GM12878 (cell line): ENCODE data around the gene TOLLIP. TPM values are rescaled to one million over a fixed set of nuclear protein-coding genes. Genes with fewer than 3 reads are reported as not detected.

Experiments used
- ATAC-seq: fragments of 200-7000 bp; cut with Tn5 transposase; 3 replicates; pipeline ENCODE4 v1.9.1; 2020; ENCODE audit warnings: mild to moderate bottlenecking, moderate library complexity
- BruUV-seq: library from RNA; stranded (reverse); fragments of 400-500 nt; replicated peaks from 2 replicates; lab custom pipeline; 2021; lab: Mats Ljungman, UMichigan
- CTCF ChIA-PET: fragments of 300-600 bp; sonication (Branson Sonifier 250); formaldehyde crosslinking; extraction: SDS; loops from one replicate; lab custom pipeline; 2021; ENCODE audit warnings: inconsistent platforms; lab: Yijun Ruan, JAX
- POLR2A ChIA-PET: fragments of 350-600 bp; formaldehyde crosslinking; extraction: SDS; loops from one replicate; lab custom pipeline; 2021; ENCODE audit warnings: inconsistent platforms; lab: Charles Lee
- RAD21 ChIA-PET: fragments of 300-600 bp; sonication (Branson Sonifier 250); formaldehyde crosslinking; loops from one replicate; lab custom pipeline; 2023; ENCODE audit warnings: antibody characterized with exemption; ENCODE audit not compliant: unreplicated experiment; lab: Charles Lee
- SMC1A ChIA-PET: fragments of 300-600 bp; sonication (Branson Sonifier 250); formaldehyde crosslinking; loops from one replicate; lab custom pipeline; 2023; ENCODE audit not compliant: unreplicated experiment, uncharacterized antibody; lab: Charles Lee
- DNase-seq: peaks from one replicate; pipeline ENCODE4 v3.0.0-alpha.2; 2011; ENCODE audit warnings: low read depth, low spot score
- FAIRE-seq: peaks from 3 replicates; lab custom pipeline; 2011; peaks lifted over from hg19 to GRCh38; lab: Jason Lieb, UNC
- H2AFZ ChIP-seq: 2 replicates; pipeline ENCODE4 v1.6.0; 2011; ENCODE audit warnings: low read depth, low read length, control low read depth; ENCODE audit not compliant: control insufficient read depth
- H3K27ac ChIP-seq: 2 replicates; pipeline ENCODE4 v1.5.1; 2011; ENCODE audit warnings: control low read depth; ENCODE audit not compliant: control insufficient read depth, insufficient read depth
- H3K27me3 ChIP-seq, 2 experiments: replicated peaks in 1 of 2; 2 replicates each; pipeline versions ENCODE4 v1.6.0 to v1.6.1; 2011; ENCODE audit warnings: low read length in 1 of 2; ENCODE audit not compliant: control insufficient read depth in 2 of 2, insufficient read depth in 2 of 2
- H3K36me3 ChIP-seq, 2 experiments: 2 replicates each; pipeline ENCODE4 v1.5.1; 2011; ENCODE audit warnings: low read length in 1 of 2; ENCODE audit not compliant: control insufficient read depth in 2 of 2, insufficient read depth in 2 of 2
- H3K4me1 ChIP-seq: 2 replicates; pipeline ENCODE4 v1.6.1; 2011; ENCODE audit warnings: mild to moderate bottlenecking, low read length, moderate library complexity, mixed read lengths; ENCODE audit not compliant: control insufficient read depth, insufficient read depth
- H3K4me2 ChIP-seq: 2 replicates; pipeline ENCODE4 v1.6.0; 2011; ENCODE audit warnings: control low read depth; ENCODE audit not compliant: control insufficient read depth, insufficient read depth
- H3K4me3 ChIP-seq: fragments of 200-600 bp; sonication (generic); 2 replicates; pipeline ENCODE4 v1.5.1; 2016
- H3K79me2 ChIP-seq: 2 replicates; pipeline ENCODE4 v1.6.0; 2011; ENCODE audit warnings: low read length; ENCODE audit not compliant: control insufficient read depth, insufficient read depth
- H3K9ac ChIP-seq: 2 replicates; pipeline ENCODE4 v1.8.0; 2011; ENCODE audit warnings: low read length, control low read depth, mixed read lengths; ENCODE audit not compliant: control insufficient read depth, insufficient read depth
- H3K9me3 ChIP-seq: replicated peaks from 3 replicates; pipeline ENCODE4 v1.5.1; 2011; ENCODE audit warnings: mild to moderate bottlenecking, low read length; ENCODE audit not compliant: control insufficient read depth, insufficient read depth
- H4K20me1 ChIP-seq: 2 replicates; pipeline ENCODE4 v1.6.0; 2011; ENCODE audit not compliant: control insufficient read depth, insufficient read depth
- BHLHE40 ChIP-seq, 2 experiments: fragments of 450-650 bp in 1 of 2; IDR thresholded peaks; 2 replicates each; pipeline ENCODE4 v1.6.1; 2011 to 2017; ENCODE audit warnings: low read depth in 2 of 2, borderline replicate concordance in 1 of 2, improper control_type of control experiment in 1 of 2, low read length in 1 of 2, mild to moderate bottlenecking in 1 of 2
- EZH2 ChIP-seq: IDR thresholded peaks from 2 replicates; pipeline ENCODE4 v1.6.1; 2012; ENCODE audit warnings: low read depth, mild to moderate bottlenecking, control low read depth, inconsistent platforms, low read length, borderline replicate concordance; ENCODE audit not compliant: control insufficient read depth
- HDAC6 ChIP-seq: fragments of 200-600 bp; sonication (generic); IDR thresholded peaks from one replicate; pipeline ENCODE4 v1.8.0; 2017; ENCODE audit warnings: antibody characterized with exemption; ENCODE audit not compliant: unreplicated experiment
- MTA2 ChIP-seq: fragments of 450-650 bp; IDR thresholded peaks from 2 replicates; pipeline ENCODE4 v1.6.1; 2016; ENCODE audit warnings: low read depth, mild to moderate bottlenecking, moderate library complexity
- NFYA ChIP-seq: IDR thresholded peaks from 2 replicates; pipeline ENCODE4 v1.6.1; 2011; ENCODE audit warnings: low read depth, mild to moderate bottlenecking, low read length, improper control_type of control experiment, borderline replicate concordance
- PML ChIP-seq: IDR thresholded peaks from 2 replicates; pipeline ENCODE4 v1.6.1; 2012; ENCODE audit warnings: low read length, inconsistent platforms
- SUPT20H ChIP-seq: IDR thresholded peaks from 2 replicates; pipeline ENCODE4 v1.6.1; 2011; ENCODE audit warnings: low read depth, mild to moderate bottlenecking, low read length, moderate library complexity, borderline replicate concordance; ENCODE audit not compliant: control insufficient read depth
- TBL1XR1 ChIP-seq: IDR thresholded peaks from 2 replicates; pipeline ENCODE4 v1.6.1; 2012; ENCODE audit warnings: low read depth, low read length, improper control_type of control experiment
- ZNF384 ChIP-seq: IDR thresholded peaks from 2 replicates; pipeline ENCODE4 v1.6.1; 2012; ENCODE audit warnings: low read depth, mild to moderate bottlenecking, low read length, improper control_type of control experiment, borderline replicate concordance
- WGBS: methylation state at CpG from one replicate; pipeline ENCODE4 v1.1.6; 2016; ENCODE audit warnings: low lambda C conversion rate; ENCODE audit not compliant: insufficient replicate concordance, insufficient coverage; ENCODE audit errors: missing lambda C conversion rate; 5-methylcytosine and 5-hydroxymethylcytosine counted together
- in situ Hi-C: fragments of 300-500 bp; cut with MboI; formaldehyde crosslinking; loops from 9 replicates; pipeline ENCODE4 v1.14.3; 2018; ENCODE audit warnings: mixed read lengths
- intact Hi-C: fragments of 100-400 bp; cut with micrococcal nuclease; formaldehyde crosslinking; loops from one replicate; pipeline ENCODE4 v1.14.2; 2022; ENCODE audit not compliant: unreplicated experiment
- polyA plus RNA-seq, 11 experiments: library from polyadenylated mRNA; depleted of rRNA in 4 of 11; unstranded in 6 of 11; stranded (reverse) in 5 of 11; fragments of >200 nt; fragmentation: Nextera tagmentation in 4 of 11; fragmentation: Illumina TruSeq in 1 of 11; extraction: Ambion mirVana in 4 of 11; extraction: Trizol in 1 of 11; gene quantifications; 1 replicate in 1 of 11; 2 replicates in 10 of 11; pipeline versions ENCODE4 v1.2.1 to v1.2.3, GENCODE V29; 2011 to 2016; ENCODE audit warnings: inconsistent platforms in 2 of 11, missing spikeins in 2 of 11, low read depth in 1 of 11
- total RNA-seq, 4 experiments: library from RNA; depleted of rRNA in 3 of 4; stranded (reverse); fragments of >200 nt in 3 of 4; fragmentation: Illumina TruSeq in 1 of 4; extraction: Trizol in 1 of 4; gene quantifications; 2 replicates each; pipeline versions ENCODE4 v1.2.1 to v1.2.3, GENCODE V29; 2013 to 2021
- TF ChIP-seq, protein P1 (sequence below): fragments of 450-650 bp; IDR thresholded peaks from 2 replicates; pipeline ENCODE4 v1.6.1; 2017; ENCODE audit warnings: antibody characterized with exemption, mild to moderate bottlenecking, moderate library complexity
- TF ChIP-seq, protein P2 (sequence below): fragments of 450-650 bp; IDR thresholded peaks from 2 replicates; pipeline ENCODE4 v1.6.1; 2014; ENCODE audit warnings: mild to moderate bottlenecking

The TOLLIP gene
- total and polyA plus RNA-seq, 10 of the 15 experiments (the other 5 are each of a cell fraction or from before 2014, with no cell fraction given): 0.47 to 39.5 (median 21.6) TPM

DNA sequence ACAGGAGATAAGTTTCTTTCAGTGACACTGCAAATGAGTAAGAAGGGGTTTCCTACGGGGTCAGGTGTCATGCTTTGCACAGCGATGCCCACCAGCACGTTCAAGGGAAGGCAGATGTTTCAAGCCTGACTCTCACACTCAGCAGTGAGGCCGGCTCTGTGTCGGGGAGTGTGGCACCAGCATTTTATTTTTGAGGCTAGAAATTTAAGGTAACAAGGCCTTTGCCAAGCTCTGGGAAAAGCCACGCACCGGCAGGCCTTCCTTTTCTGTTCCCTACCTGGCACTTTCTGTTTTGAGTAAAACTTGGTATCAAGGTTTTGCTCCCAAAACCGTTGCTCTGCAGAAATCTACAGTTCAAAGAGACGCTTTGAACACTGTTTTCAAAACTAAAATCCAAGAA is 38.0 kb downstream of the TOLLIP start:
- no peaks in the 10 kb centered on the region for H3K4me1 ChIP-seq

More for the DNA sequence above, 38.0 kb downstream of the TOLLIP start:
- Histone ChIP-seq H3K27ac (no peak overlapping the region), H3K79me2 (no peaks in the 10 kb centered on the region), H3K4me2 (no peak overlapping the region), H3K4me3 (no peak overlapping the region), H4K20me1 (no peaks in the 10 kb centered on the region), H2AFZ (no peak overlapping the region), H3K9me3 (no peaks in the 10 kb centered on the region), H3K27me3 (no peaks in the 10 kb centered on the region), H3K9ac (no peak overlapping the region), H3K36me3 (peaks cover 0 to 2% of the 10 kb centered on the region in 2 experiments; a peak in 1 of 4 replicates)
- ChIA-PET SMC1A (no interaction called here), CTCF (interaction anchor here (0.7 kb wide), 1 partner anchor 13 kb away, joined by 3 read pairs; no protein-coding TSS in a partner anchor), POLR2A (no interaction called here), RAD21 (no interaction called here)
- no peak for FAIRE-seq
- in situ Hi-C loops: no loop called here
- intact Hi-C loops: no loop called here
- BruUV-seq: no TSS peak
- no peak for DNase-seq
- TF ChIP-seq EZH2 (no peak), PML (no peak), ZNF384 (no peak), TBL1XR1 (no peak), HDAC6 (no peak), SUPT20H (no peak), NFYA (no peak), BHLHE40 (IDR thresholded peaks at IDR 0.05; ENCODE audit: borderline replicate concordance in 1 of 2, low read depth in 2 of 2, low read length in 1 of 2) (no peak), MTA2 (no peak)
- TF ChIP-seq, protein P1, sequence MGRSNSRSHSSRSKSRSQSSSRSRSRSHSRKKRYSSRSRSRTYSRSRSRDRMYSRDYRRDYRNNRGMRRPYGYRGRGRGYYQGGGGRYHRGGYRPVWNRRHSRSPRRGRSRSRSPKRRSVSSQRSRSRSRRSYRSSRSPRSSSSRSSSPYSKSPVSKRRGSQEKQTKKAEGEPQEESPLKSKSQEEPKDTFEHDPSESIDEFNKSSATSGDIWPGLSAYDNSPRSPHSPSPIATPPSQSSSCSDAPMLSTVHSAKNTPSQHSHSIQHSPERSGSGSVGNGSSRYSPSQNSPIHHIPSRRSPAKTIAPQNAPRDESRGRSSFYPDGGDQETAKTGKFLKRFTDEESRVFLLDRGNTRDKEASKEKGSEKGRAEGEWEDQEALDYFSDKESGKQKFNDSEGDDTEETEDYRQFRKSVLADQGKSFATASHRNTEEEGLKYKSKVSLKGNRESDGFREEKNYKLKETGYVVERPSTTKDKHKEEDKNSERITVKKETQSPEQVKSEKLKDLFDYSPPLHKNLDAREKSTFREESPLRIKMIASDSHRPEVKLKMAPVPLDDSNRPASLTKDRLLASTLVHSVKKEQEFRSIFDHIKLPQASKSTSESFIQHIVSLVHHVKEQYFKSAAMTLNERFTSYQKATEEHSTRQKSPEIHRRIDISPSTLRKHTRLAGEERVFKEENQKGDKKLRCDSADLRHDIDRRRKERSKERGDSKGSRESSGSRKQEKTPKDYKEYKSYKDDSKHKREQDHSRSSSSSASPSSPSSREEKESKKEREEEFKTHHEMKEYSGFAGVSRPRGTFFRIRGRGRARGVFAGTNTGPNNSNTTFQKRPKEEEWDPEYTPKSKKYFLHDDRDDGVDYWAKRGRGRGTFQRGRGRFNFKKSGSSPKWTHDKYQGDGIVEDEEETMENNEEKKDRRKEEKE: no peak
- TF ChIP-seq, protein P2, sequence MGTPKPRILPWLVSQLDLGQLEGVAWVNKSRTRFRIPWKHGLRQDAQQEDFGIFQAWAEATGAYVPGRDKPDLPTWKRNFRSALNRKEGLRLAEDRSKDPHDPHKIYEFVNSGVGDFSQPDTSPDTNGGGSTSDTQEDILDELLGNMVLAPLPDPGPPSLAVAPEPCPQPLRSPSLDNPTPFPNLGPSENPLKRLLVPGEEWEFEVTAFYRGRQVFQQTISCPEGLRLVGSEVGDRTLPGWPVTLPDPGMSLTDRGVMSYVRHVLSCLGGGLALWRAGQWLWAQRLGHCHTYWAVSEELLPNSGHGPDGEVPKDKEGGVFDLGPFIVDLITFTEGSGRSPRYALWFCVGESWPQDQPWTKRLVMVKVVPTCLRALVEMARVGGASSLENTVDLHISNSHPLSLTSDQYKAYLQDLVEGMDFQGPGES: no peak
- 74% methylated on average over 9 of the region's 9 CpGs for WGBS
- ATAC-seq: no peak
